A549 (cell line): ENCODE measurements around the gene ALDH3A2. TPM values are rescaled to one million over a fixed set of nuclear protein-coding genes. Genes with fewer than 3 reads are reported as not detected.

ENCODE experiments used
- ATAC-seq, 2 experiments: fragments of 200-7000 bp in 1 of 2; fragments of >200 bp in 1 of 2; cut with Nextera tagmentation in 1 of 2; cut with Tn5 transposase in 1 of 2; 3 replicates each; pipeline versions ENCODE4 v1.8.0 to v1.9.1; 2018 to 2020; ENCODE audit warnings: mild to moderate bottlenecking in 1 of 2, moderate library complexity in 1 of 2
- CTCF ChIA-PET: fragments of 300-600 bp; sonication (Branson Sonifier 250); formaldehyde crosslinking; extraction: SDS; loops from one replicate; lab custom pipeline; 2021; ENCODE audit warnings: antibody characterized with exemption, inconsistent platforms; lab: Yijun Ruan, JAX
- POLR2A ChIA-PET: fragments of 350-600 bp; formaldehyde crosslinking; extraction: SDS; loops from one replicate; lab custom pipeline; 2021; ENCODE audit warnings: antibody characterized with exemption, inconsistent platforms; lab: Yijun Ruan, JAX
- DNase-seq, 2 experiments: peaks; one replicate each; pipeline versions ENCODE4 v3.0.0 to v3.0.0-alpha.2; 2011 to 2016; ENCODE audit warnings: low read depth in 1 of 2, low spot score in 1 of 2
- FAIRE-seq: peaks from 2 replicates; lab custom pipeline; 2011; peaks lifted over from hg19 to GRCh38; lab: Jason Lieb, UNC
- H3K27ac ChIP-seq, 2 experiments: fragments of >200 bp; sonication (Bioruptor Twin); formaldehyde crosslinking; 3 replicates each; pipeline ENCODE4 v1.5.1; 2016 to 2017
- H3K4me1 ChIP-seq: fragments of >200 bp; sonication (Bioruptor Twin); formaldehyde crosslinking; 3 replicates; pipeline ENCODE4 v1.6.1; 2016
- H3K4me2 ChIP-seq: fragments of >200 bp; sonication (Bioruptor Twin); formaldehyde crosslinking; 3 replicates; pipeline ENCODE4 v1.6.1; 2016
- H3K4me3 ChIP-seq: fragments of >200 bp; sonication (Bioruptor Twin); formaldehyde crosslinking; 3 replicates; pipeline ENCODE4 v1.5.1; 2016
- H3K9me3 ChIP-seq: fragments of >200 bp; sonication (Bioruptor Twin); formaldehyde crosslinking; 3 replicates; pipeline ENCODE4 v1.6.1; 2016
- BCL3 ChIP-seq: fragments of >200 bp; sonication (Bioruptor Twin); formaldehyde crosslinking; IDR thresholded peaks from 3 replicates; pipeline ENCODE4 v1.6.1; 2016
- CBX2 ChIP-seq: fragments of 200-600 bp; sonication (generic); IDR thresholded peaks from 2 replicates; pipeline ENCODE4 v1.6.1; 2016; ENCODE audit warnings: low read depth, mild to moderate bottlenecking, borderline replicate concordance
- CEBPB ChIP-seq, 2 experiments: fragments of >200 bp in 1 of 2; sonication (Bioruptor Twin) in 1 of 2; formaldehyde crosslinking in 1 of 2; IDR thresholded peaks; 2 replicates each; pipeline ENCODE4 v1.6.1; 2012 to 2016
- CTCF ChIP-seq: fragments of >200 bp; sonication (Bioruptor Twin); formaldehyde crosslinking; IDR thresholded peaks from 3 replicates; pipeline ENCODE4 v1.5.1; 2016
- EHMT2 ChIP-seq: fragments of 200-600 bp; sonication (generic); IDR thresholded peaks from 2 replicates; pipeline ENCODE4 v1.6.1; 2016; ENCODE audit warnings: antibody characterized with exemption, low read depth, mild to moderate bottlenecking, moderate library complexity
- ESRRA ChIP-seq: fragments of 150-350 bp; IDR thresholded peaks from 2 replicates; pipeline ENCODE4 v1.6.1; 2014; ENCODE audit warnings: mild to moderate bottlenecking, low read length, borderline replicate concordance
- FOXS1 ChIP-seq: fragments of 250-450 bp; sonication (Bioruptor Pico); IDR thresholded peaks from 2 replicates; pipeline ENCODE4 v1.5.0; 2020; ENCODE audit warnings: mild to moderate bottlenecking, moderate library complexity
- HDAC2 ChIP-seq: fragments of 200-600 bp; sonication (generic); IDR thresholded peaks from 2 replicates; pipeline ENCODE4 v1.6.1; 2016
- HES2 ChIP-seq: fragments of >200 bp; sonication (Bioruptor Twin); formaldehyde crosslinking; IDR thresholded peaks from 2 replicates; pipeline ENCODE4 v1.6.1; 2016
- HMGXB4 ChIP-seq: fragments of 250-450 bp; sonication (Bioruptor Pico); IDR thresholded peaks from 2 replicates; pipeline ENCODE4 v1.5.0; 2021; ENCODE audit warnings: mild to moderate bottlenecking, moderate library complexity, borderline replicate concordance
- HOXA7 ChIP-seq: fragments of 250-450 bp; sonication (Bioruptor Pico); IDR thresholded peaks from 2 replicates; pipeline ENCODE4 v1.5.0; 2020; ENCODE audit warnings: mild to moderate bottlenecking, moderate library complexity
- JUN ChIP-seq, 2 experiments: fragments of >200 bp; sonication (Bioruptor Twin); formaldehyde crosslinking; IDR thresholded peaks; 2 replicates in 1 of 2; 3 replicates in 1 of 2; pipeline ENCODE4 v1.6.1; 2016 to 2017
- KDM1A ChIP-seq: fragments of 200-600 bp; sonication (generic); IDR thresholded peaks from 2 replicates; pipeline ENCODE4 v1.6.1; 2016; ENCODE audit warnings: low read depth, mild to moderate bottlenecking
- MAFK ChIP-seq: fragments of 450-650 bp; IDR thresholded peaks from 2 replicates; pipeline ENCODE4 v1.6.1; 2014; ENCODE audit not compliant: partially characterized antibody
- PHF8 ChIP-seq: fragments of 200-600 bp; sonication (generic); IDR thresholded peaks from 2 replicates; pipeline ENCODE4 v1.6.1; 2016; ENCODE audit warnings: low read depth, mild to moderate bottlenecking, antibody characterized with exemption, moderate library complexity, borderline replicate concordance
- POLR2A ChIP-seq: IDR thresholded peaks from 2 replicates; pipeline ENCODE4 v1.6.1; 2012; ENCODE audit warnings: mild to moderate bottlenecking, low read length
- POLR2AphosphoS2 ChIP-seq: conservative IDR thresholded peaks from 2 replicates; pipeline ENCODE4 v1.6.1; 2012; ENCODE audit warnings: low read length, improper control_type of control experiment, inconsistent platforms
- RFX5 ChIP-seq: fragments of 450-650 bp; IDR thresholded peaks from 2 replicates; pipeline ENCODE4 v1.7.1; 2014; ENCODE audit warnings: antibody characterized with exemption, mild to moderate bottlenecking, moderate library complexity
- SMC3 ChIP-seq: fragments of >200 bp; sonication (Bioruptor Twin); formaldehyde crosslinking; IDR thresholded peaks from 3 replicates; pipeline ENCODE4 v1.6.1; 2018; ENCODE audit warnings: inconsistent platforms
- TP53 ChIP-seq: fragments of 250-450 bp; sonication (Bioruptor Pico); IDR thresholded peaks from 2 replicates; pipeline ENCODE4 v1.5.0; 2021; ENCODE audit warnings: mild to moderate bottlenecking, moderate library complexity
- USF2 ChIP-seq: fragments of 450-650 bp; IDR thresholded peaks from 2 replicates; pipeline ENCODE4 v1.6.1; 2014; ENCODE audit warnings: antibody characterized with exemption
- WGBS: methylation state at CpG from one replicate; pipeline ENCODE4 v1.1.6; 2017; ENCODE audit errors: missing lambda C conversion rate; 5-methylcytosine and 5-hydroxymethylcytosine counted together
- polyA plus RNA-seq, 4 experiments: library from polyadenylated mRNA; depleted of rRNA in 3 of 4; stranded (reverse); fragments of >200 nt; fragmentation: RNase III in 1 of 4; extraction: RNeasy Plus Mini Kit Qiagen cat#74134 plus additional on column Dnase treatment in 1 of 4; gene quantifications; 2 replicates in 3 of 4; 3 replicates in 1 of 4; pipeline ENCODE4 v1.2.3, GENCODE V29; 2011 to 2017

Gene ALDH3A2
- polyA plus RNA-seq, 2 of the 4 experiments (the other 2 are of a cell fraction), result 140 to 195 TPM

GRCh38 chr17:19708431-19709175, 60.1 kb downstream of the ALDH3A2 start:
- Histone ChIP-seq H3K4me2 (no peak overlapping the region), H3K9me3 (no peaks in the 10 kb centered on the region), H3K27ac (no peak overlapping the region), H3K4me3 (no peak overlapping the region), H3K4me1 (peaks cover 5% of the 10 kb centered on the region; the same call in 1 of the 3 replicates)
- no peak for FAIRE-seq
- ATAC-seq, result peak in 1 of 2 experiments; percentile 8; a peak in 1 of 6 replicates
- ChIA-PET POLR2A (no interaction called here), CTCF (interaction anchor here (1.5 to 2.1 kb wide), 2 partner anchors 10 to 19 kb away, joined by 4 to 9 read pairs; no protein-coding TSS in a partner anchor)
- 82% methylated on average over 6 of the region's 6 CpGs for WGBS
- DNase-seq, result no peak
- no peak for TF ChIP-seq MAFK
- TF ChIP-seq HMGXB4 (CRISPR knock-in tag), result no peak
- no peak for TF ChIP-seq TP53
- TF ChIP-seq CTCF, result no peak
- no peak for TF ChIP-seq USF2
- no peak for TF ChIP-seq HOXA7 (CRISPR knock-in tag)
- TF ChIP-seq CBX2, result no peak

GRCh38 chr17:19709841-19710240, 61.3 kb downstream of the ALDH3A2 start:
- 87% methylated on average over 3 of the region's 3 CpGs for WGBS
- ChIA-PET POLR2A (interaction anchor here (0.7 kb wide), 1 partner anchor 38 kb away, joined by 3 read pairs; the partner anchor contains the start of gene ALDH3A1), CTCF (interaction anchor here (1.0 to 2.1 kb wide), 7 partner anchors 8 to 53 kb away, joined by 3 to 9 read pairs (median 4); no protein-coding TSS in a partner anchor)
- TF ChIP-seq EHMT2 (no peak), HES2 (no peak)
- H3K4me1 ChIP-seq, result no peaks in the 10 kb centered on the region
- no peak overlapping the region for H3K4me2 ChIP-seq
- H3K27ac ChIP-seq, result 0 out of 6 replicates have a peak overlapping the region, but pooled peaks of 1 of the 2 experiments have one; percentile 18
- H3K9me3 ChIP-seq, result no peaks in the 10 kb centered on the region
- no peak for FAIRE-seq
- DNase-seq, result no peak
- H3K4me3 ChIP-seq, result no peak overlapping the region
- no peak for ATAC-seq

GRCh38 chr17:19712436-19713004, 64.0 kb downstream of the ALDH3A2 start:
- no peak for TF ChIP-seq BCL3
- TF ChIP-seq HES2, result no peak
- no peak for TF ChIP-seq PHF8
- TF ChIP-seq POLR2A, result no peak
- no peak for TF ChIP-seq HDAC2
- no peak for TF ChIP-seq POLR2AphosphoS2
- no peak for TF ChIP-seq FOXS1 (CRISPR knock-in tag)
- TF ChIP-seq JUN (IDR thresholded peaks at IDR 0.05), result no peak
- no peak for TF ChIP-seq CEBPB (IDR thresholded peaks at IDR 0.05)
- no peak for TF ChIP-seq RFX5
- no peak for TF ChIP-seq SMC3
- TF ChIP-seq KDM1A, result no peak
- TF ChIP-seq ESRRA, result no peak
- TF ChIP-seq CTCF, result no peak
- TF ChIP-seq, all 56 proteins: peak for 0
- FAIRE-seq (no peak), DNase-seq (no peak), ATAC-seq (no peak)
- Histone ChIP-seq H3K27ac (peak overlapping the region in 1 of 2 experiments; percentile 24; a peak in 1 of 6 replicates), H3K4me1 (peaks cover 13% of the 10 kb centered on the region), H3K4me3 (no peak overlapping the region), H3K4me2 (no peak overlapping the region), H3K9me3 (no peaks in the 10 kb centered on the region)
- ChIA-PET POLR2A (no interaction called here), CTCF (interaction anchor here (1.8 to 12.9 kb wide), 3 partner anchors 16 to 49 kb away, joined by 4 to 145 read pairs (median 18); no protein-coding TSS in a partner anchor)
- WGBS, result 85% methylated on average over 10 of the region's 12 CpGs
